Pancreas (tissue), 10 donors: ENCODE results near the gene DNASE1. TPM values are rescaled to one million over a fixed set of nuclear protein-coding genes. Genes with fewer than 3 reads are reported as not detected.

Source experiments
- ATAC-seq, 4 donors: fragments of 200-7000 bp; cut with Tn5 transposase; one replicate each; pipeline versions ENCODE4 v1.8.0 to v1.9.1; 2020; ENCODE audit warnings: mild to moderate bottlenecking in 4 of 4, moderate library complexity in 4 of 4
- DNase-seq, 6 donors: peaks; one replicate each; pipeline ENCODE4 v3.0.0-alpha.2; 2020
- FAIRE-seq: peaks from 2 replicates; lab custom pipeline; 2012; peaks lifted over from hg19 to GRCh38; lab: Jason Lieb, UNC
- H3K27ac ChIP-seq, 4 donors: fragments of 200-600 bp; sonication (generic); 1 replicate in 3 of 4; 2 replicates in 1 of 4; pipeline versions ENCODE4 v1.5.0 to v1.8.0; 2020
- H3K27me3 ChIP-seq, 4 donors: fragments of 200-600 bp; one replicate each; pipeline ENCODE4 v1.8.0; 2021
- H3K36me3 ChIP-seq, 3 donors: fragments of 200-600 bp; sonication (generic) in 1 of 3; one replicate each; pipeline versions ENCODE4 v1.5.0 to v1.8.0; 2020 to 2021
- H3K4me1 ChIP-seq, 3 donors: fragments of 200-600 bp; one replicate each; pipeline ENCODE4 v1.8.0; 2021
- H3K4me3 ChIP-seq, 4 donors: fragments of 200-600 bp; sonication (generic) in 2 of 4; one replicate each; pipeline versions ENCODE4 v1.5.0 to v1.8.0; 2020 to 2021
- H3K9me3 ChIP-seq, 4 donors: fragments of 200-600 bp; one replicate each; pipeline ENCODE4 v1.8.0; 2021
- WGBS, 2 donors: extraction: QIAGEN DNeasy Blood & Tissue Kit; methylation state at CpG; one replicate each; pipeline ENCODE4 v1.1.7; 2013; 5-methylcytosine and 5-hydroxymethylcytosine counted together
- intact Hi-C, 3 donors: fragments of 100-400 bp; cut with DNase I; formaldehyde crosslinking; loops; one replicate each; pipeline versions ENCODE4 v1.11.1 to v1.14.2; 2022
- polyA plus RNA-seq, 2 donors: library from polyadenylated mRNA; stranded (reverse); fragments of 200-250 nt; gene quantifications; one replicate each; pipeline ENCODE4 v1.2.3, GENCODE V29; 2013
- total RNA-seq, 6 donors: library from RNA; stranded (reverse); fragmentation: NEBNext Ultra II Directional in 4 of 6; extraction: Animal tissue kit (Norgen Biotek cat#: 25700) in 4 of 6; gene quantifications; one replicate each; pipeline versions ENCODE4 v1.2.1 to v1.2.4, GENCODE V29; 2021 to 2023
- TF ChIP-seq, protein P1 (sequence below), 4 donors: fragments of 200-600 bp; sonication (generic) in 3 of 4; IDR thresholded peaks; one replicate each; pipeline versions ENCODE4 v1.5.0 to v1.8.0; 2021; ENCODE audit warnings: antibody characterized with exemption in 4 of 4
- donor health status: healthy with polysubstance abuse.
- donor health status: DM: no; HTN: no; CAD: no; lungs with moderate emphysema.
- donor health status: DM: no; HTN: no; CAD: no.
- donor health status: control.
- donor health status: control.
- donor health status: Bipolar disorder and iron deficiency.
- donor health status: DM: yes; HTN: yes; CAD: no.
- donor health status: DM: no; HTN: no; CAD: no.
- donor health status: DM: no; HTN: no; CAD: no.
- donor health status: DM: yes; HTN: yes; CAD: no.

Gene DNASE1
- total and polyA plus RNA-seq, 8 donors: 14.6 to 36.9 (median 20.6) TPM

DNA sequence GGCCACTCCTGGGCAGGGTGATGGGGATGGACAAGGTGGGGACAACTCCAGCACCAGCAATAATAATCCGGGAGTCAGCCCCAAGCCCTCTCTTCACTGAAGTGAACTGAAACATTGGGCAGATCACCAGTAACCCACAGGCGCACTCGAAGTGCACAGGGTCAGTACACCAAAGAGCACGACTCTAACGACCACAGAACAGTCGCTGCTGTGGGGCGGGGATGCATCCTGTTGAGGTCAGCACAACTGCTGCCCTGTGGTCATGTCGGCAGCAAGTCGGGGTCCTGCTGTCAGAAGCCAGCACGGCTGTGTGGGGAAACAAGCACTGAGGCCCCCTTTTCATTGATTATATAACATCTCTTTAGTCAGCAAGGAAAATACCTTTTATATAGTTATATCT is 14.6 kb downstream of the DNASE1 start:
- Histone ChIP-seq H3K27me3 (no peaks in the 10 kb centered on the region), H3K4me1 (no peaks in the 10 kb centered on the region), H3K27ac (no peak overlapping the region), H3K9me3 (no peaks in the 10 kb centered on the region), H3K36me3 (peaks cover 0 to 37% (median 6%) of the 10 kb centered on the region in 3 donors), H3K4me3 (no peak overlapping the region)
- FAIRE-seq (no peak), DNase-seq (peak in 2 of 6 donors; percentile 12 to 24), ATAC-seq (no peak)
- WGBS, 2 donors: 86 to 94% methylated on average over 10 of the region's 10 CpGs
- TF ChIP-seq, protein P1, sequence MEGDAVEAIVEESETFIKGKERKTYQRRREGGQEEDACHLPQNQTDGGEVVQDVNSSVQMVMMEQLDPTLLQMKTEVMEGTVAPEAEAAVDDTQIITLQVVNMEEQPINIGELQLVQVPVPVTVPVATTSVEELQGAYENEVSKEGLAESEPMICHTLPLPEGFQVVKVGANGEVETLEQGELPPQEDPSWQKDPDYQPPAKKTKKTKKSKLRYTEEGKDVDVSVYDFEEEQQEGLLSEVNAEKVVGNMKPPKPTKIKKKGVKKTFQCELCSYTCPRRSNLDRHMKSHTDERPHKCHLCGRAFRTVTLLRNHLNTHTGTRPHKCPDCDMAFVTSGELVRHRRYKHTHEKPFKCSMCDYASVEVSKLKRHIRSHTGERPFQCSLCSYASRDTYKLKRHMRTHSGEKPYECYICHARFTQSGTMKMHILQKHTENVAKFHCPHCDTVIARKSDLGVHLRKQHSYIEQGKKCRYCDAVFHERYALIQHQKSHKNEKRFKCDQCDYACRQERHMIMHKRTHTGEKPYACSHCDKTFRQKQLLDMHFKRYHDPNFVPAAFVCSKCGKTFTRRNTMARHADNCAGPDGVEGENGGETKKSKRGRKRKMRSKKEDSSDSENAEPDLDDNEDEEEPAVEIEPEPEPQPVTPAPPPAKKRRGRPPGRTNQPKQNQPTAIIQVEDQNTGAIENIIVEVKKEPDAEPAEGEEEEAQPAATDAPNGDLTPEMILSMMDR (IDR thresholded peaks at IDR 0.05): no peak
- intact Hi-C loops: no loop called here

- Histone ChIP-seq H3K27me3 (no peaks in the 10 kb centered on the region), H3K4me1 (no peaks in the 10 kb centered on the region), H3K27ac (no peak overlapping the region), H3K36me3 (peaks cover 0 to 43% (median 9%) of the 10 kb centered on the region in 3 donors), H3K4me3 (no peak overlapping the region), H3K9me3 (no peaks in the 10 kb centered on the region)
- FAIRE-seq: no peak
- ATAC-seq: no peak
- WGBS, 2 donors: 93 to 96% methylated on average over 13 of the region's 13 CpGs
- TF ChIP-seq, protein P1 (IDR thresholded peaks at IDR 0.05): no peak
- intact Hi-C loops: no loop called here
- DNase-seq: peak in 2 of 6 donors; percentile 6 to 49
These were observed 16.2 kb downstream of the DNASE1 start for GRCh38 chr16:3670711-3671110.

DNA sequence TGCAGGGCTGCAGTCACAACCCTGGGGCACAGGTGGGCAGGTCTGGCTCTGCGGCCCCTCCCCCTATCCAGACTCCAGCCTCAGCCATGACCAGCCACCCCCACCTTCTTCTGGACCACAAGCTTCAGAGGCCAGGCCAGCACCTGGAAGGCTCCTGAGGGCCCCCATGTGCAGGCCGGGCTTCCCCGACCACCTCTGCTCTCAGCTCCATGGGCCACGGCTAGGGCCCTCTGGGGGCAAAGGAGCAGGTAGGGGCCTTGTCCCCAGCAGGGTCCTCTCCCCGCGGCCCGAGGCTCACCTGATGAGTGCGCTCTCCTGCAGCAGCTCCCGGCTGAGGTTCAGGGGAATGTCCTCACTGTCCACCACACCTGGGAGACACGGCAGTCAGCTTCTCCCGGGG is 16.9 kb downstream of the DNASE1 start:
- no peak for ATAC-seq
- Histone ChIP-seq H3K9me3 (no peaks in the 10 kb centered on the region), H3K36me3 (peaks cover 0 to 43% (median 13%) of the 10 kb centered on the region in 3 donors), H3K4me1 (no peaks in the 10 kb centered on the region), H3K27ac (no peak overlapping the region), H3K4me3 (no peak overlapping the region), H3K27me3 (no peaks in the 10 kb centered on the region)
- TF ChIP-seq, protein P1 (IDR thresholded peaks at IDR 0.05): no peak
- intact Hi-C loops: no loop called here
- FAIRE-seq: no peak
- DNase-seq: peak in 2 of 6 donors; percentile 22 to 71
- 94 to 95% methylated on average over 10 to 11 of the region's 11 CpGs for WGBS, 2 donors

- FAIRE-seq (no peak), DNase-seq (peak in 2 of 6 donors; percentile 20 to 61), ATAC-seq (no peak)
- H3K9me3 ChIP-seq: no peaks in the 10 kb centered on the region
- no peaks in the 10 kb centered on the region for H3K4me1 ChIP-seq
- intact Hi-C loops: no loop called here
- no peaks in the 10 kb centered on the region for H3K27me3 ChIP-seq
- H3K4me3 ChIP-seq: no peak overlapping the region
- peaks cover 0 to 48% (median 13%) of the 10 kb centered on the region in 3 donors for H3K36me3 ChIP-seq
- TF ChIP-seq, protein P1 (IDR thresholded peaks at IDR 0.05): no peak
- 95% methylated on average over 26 of the region's 26 CpGs for WGBS, 2 donors
- H3K27ac ChIP-seq: no peak overlapping the region
These were observed 18.1 kb downstream of the DNASE1 start for GRCh38 chr16:3672571-3673041.

GRCh38 chr16:3673201-3673600 is 18.7 kb downstream of the DNASE1 start:
- FAIRE-seq: no peak

More at GRCh38 chr16:3673201-3673600, 18.7 kb downstream of the DNASE1 start:
- Histone ChIP-seq H3K4me3 (no peak overlapping the region), H3K36me3 (peaks cover 0 to 54% (median 15%) of the 10 kb centered on the region in 3 donors), H3K27me3 (no peaks in the 10 kb centered on the region), H3K27ac (no peak overlapping the region), H3K9me3 (no peaks in the 10 kb centered on the region), H3K4me1 (no peaks in the 10 kb centered on the region)
- ATAC-seq (no peak), DNase-seq (peak in 1 of 6 donors; percentile 46)
- intact Hi-C loops: no loop called here
- TF ChIP-seq, protein P1 (IDR thresholded peaks at IDR 0.05): no peak
- 93% methylated on average over 18 of the region's 18 CpGs for WGBS, 2 donors
